ENCODE data around the gene CTBP2. TPM values are rescaled to one million over a fixed set of nuclear protein-coding genes. Genes with fewer than 3 reads are reported as not detected.

CTBP2 gene
- total and polyA plus RNA-seq, 4 donors, result 3.4 to 59.2 (median 5.5) TPM

DNA sequence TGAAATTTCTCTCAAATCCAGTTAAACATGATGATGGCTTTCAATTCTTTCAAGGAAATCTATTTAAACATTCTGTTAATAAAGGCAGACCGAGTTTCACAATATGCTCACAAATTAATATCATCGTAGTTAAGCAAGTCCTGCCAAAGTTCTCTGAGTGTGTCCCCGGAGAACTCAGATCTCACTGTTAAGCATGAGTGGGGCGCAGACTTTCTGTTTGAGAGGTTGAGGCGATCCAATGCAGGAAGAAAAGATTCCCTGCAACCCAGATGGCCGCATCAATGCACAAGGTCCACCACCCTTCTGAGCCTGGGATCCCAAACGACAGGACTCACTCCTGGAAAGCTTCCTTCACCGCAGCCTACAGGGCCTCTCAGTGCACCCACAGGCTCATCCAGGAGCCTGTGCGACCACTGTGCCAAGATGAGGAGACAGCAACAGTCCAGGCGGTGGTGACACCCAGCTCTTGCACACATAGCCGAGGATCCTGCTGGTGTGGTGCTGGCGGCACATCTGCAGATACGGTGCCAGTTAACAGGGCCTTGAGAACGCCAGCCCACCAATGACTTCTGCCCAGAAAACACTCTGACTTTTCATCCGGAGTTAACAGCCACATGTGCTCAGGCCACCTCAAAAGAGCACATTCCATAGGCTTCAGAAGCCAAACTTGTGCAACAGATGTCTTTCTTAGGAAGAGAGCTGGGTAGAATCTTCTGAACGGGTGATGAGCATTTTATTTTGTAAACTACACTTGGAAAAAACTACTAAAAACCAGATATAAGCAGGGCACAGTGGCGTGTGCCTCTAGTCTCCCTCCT is 116.3 kb downstream of the CTBP2 start:
- WGBS, result 89% methylated on average over 17 of the region's 17 CpGs
- no peak for TF ChIP-seq HNF4A (conservative IDR thresholded peaks at IDR 0.05)
- no peak for TF ChIP-seq GABPA (IDR thresholded peaks at IDR 0.05 in 1 of 2, conservative IDR thresholded peaks at IDR 0.05 in 1 of 2)
- TF ChIP-seq, protein P1, sequence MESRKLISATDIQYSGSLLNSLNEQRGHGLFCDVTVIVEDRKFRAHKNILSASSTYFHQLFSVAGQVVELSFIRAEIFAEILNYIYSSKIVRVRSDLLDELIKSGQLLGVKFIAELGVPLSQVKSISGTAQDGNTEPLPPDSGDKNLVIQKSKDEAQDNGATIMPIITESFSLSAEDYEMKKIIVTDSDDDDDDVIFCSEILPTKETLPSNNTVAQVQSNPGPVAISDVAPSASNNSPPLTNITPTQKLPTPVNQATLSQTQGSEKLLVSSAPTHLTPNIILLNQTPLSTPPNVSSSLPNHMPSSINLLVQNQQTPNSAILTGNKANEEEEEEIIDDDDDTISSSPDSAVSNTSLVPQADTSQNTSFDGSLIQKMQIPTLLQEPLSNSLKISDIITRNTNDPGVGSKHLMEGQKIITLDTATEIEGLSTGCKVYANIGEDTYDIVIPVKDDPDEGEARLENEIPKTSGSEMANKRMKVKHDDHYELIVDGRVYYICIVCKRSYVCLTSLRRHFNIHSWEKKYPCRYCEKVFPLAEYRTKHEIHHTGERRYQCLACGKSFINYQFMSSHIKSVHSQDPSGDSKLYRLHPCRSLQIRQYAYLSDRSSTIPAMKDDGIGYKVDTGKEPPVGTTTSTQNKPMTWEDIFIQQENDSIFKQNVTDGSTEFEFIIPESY (IDR thresholded peaks at IDR 0.05), result no peak
- TF ChIP-seq FOXA2 (IDR thresholded peaks at IDR 0.05), result no peak
- TF ChIP-seq EGR1 (IDR thresholded peaks at IDR 0.05; ENCODE audit: low read depth in 2 of 2), result no peak
- no peaks in the 10 kb centered on the region for H3K4me1 ChIP-seq (ENCODE audit: control insufficient read depth in 4 of 4, insufficient read depth in 4 of 4, low read length in 3 of 4)

DNA sequence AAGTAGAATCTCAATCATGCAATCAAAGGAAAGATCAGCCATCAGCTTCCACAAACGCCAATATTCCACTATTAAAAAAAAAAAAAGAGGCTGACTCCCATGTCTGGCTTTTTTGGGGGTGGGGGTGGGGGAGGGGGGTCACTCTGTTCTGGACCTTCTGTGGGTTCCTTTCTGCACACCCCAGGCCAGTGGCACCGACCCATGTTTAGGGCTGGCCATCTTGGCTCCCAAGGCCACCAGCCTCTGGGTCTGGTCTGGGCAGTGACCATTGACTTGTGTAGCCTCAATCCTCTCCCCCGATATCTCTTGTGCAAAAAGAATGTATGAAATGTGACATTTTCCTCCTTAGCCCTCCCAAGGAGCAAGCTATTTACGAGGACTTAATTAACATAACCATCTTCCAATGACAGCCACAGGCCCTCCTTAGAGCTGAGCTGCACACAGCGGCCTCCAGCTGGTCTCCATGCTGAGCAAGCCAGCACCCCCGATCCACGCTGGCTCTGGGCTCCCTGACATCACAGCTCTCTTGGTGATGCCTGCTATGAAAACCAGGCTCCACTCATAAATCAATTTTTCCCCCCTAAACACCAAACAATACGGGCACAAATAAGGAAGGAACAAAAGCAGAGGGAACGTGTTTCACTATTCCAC is 118.4 kb downstream of the CTBP2 start:
- WGBS, result 85% methylated on average over 9 of the region's 9 CpGs
- Histone ChIP-seq H3K27ac (ENCODE audit: low read depth in 1 of 2, low read length in 2 of 2) (no peak overlapping the region), H3K27me3 (ENCODE audit: control insufficient read depth in 4 of 4, insufficient read depth in 4 of 4, low read length in 3 of 4) (no peaks in the 10 kb centered on the region), H3K36me3 (ENCODE audit: control insufficient read depth in 4 of 4, insufficient read depth in 3 of 4, low read depth in 1 of 4, low read length in 3 of 4) (no peaks in the 10 kb centered on the region), H3K9ac (ENCODE audit: low read depth in 1 of 2, low read length in 2 of 2) (no peak overlapping the region), H3K9me3 (ENCODE audit: control insufficient read depth in 4 of 4, low read length in 3 of 4) (no peaks in the 10 kb centered on the region), H3K4me3 (ENCODE audit: low read depth in 1 of 3, low read length in 3 of 3) (no peak overlapping the region), H3K4me1 (ENCODE audit: control insufficient read depth in 4 of 4, insufficient read depth in 4 of 4, low read length in 3 of 4) (peaks cover 0 to 4% (median 0%) of the 10 kb centered on the region in 4 donors)
- no peak for DNase-seq (ENCODE audit: low spot score)
- TF ChIP-seq NR2F2 (IDR thresholded peaks at IDR 0.05), result no peak
- TF ChIP-seq YY1 (IDR thresholded peaks at IDR 0.05), result no peak
- TF ChIP-seq, protein P2, sequence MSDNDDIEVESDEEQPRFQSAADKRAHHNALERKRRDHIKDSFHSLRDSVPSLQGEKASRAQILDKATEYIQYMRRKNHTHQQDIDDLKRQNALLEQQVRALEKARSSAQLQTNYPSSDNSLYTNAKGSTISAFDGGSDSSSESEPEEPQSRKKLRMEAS (IDR thresholded peaks at IDR 0.05), result no peak
- no peak for TF ChIP-seq EGR1 (IDR thresholded peaks at IDR 0.05; ENCODE audit: low read depth in 2 of 2)
- TF ChIP-seq HNF4A (conservative IDR thresholded peaks at IDR 0.05), result no peak
- no peak for TF ChIP-seq GABPA (IDR thresholded peaks at IDR 0.05 in 1 of 2, conservative IDR thresholded peaks at IDR 0.05 in 1 of 2)
- no peak for TF ChIP-seq FOXA1 (IDR thresholded peaks at IDR 0.05)
- TF ChIP-seq JUND (IDR thresholded peaks at IDR 0.05), result no peak
- TF ChIP-seq FOXA2 (IDR thresholded peaks at IDR 0.05), result no peak
- TF ChIP-seq TAF1 (conservative IDR thresholded peaks at IDR 0.05), result no peak
- no peak for TF ChIP-seq RAD21 (IDR thresholded peaks at IDR 0.05)
- TF ChIP-seq, protein P3, sequence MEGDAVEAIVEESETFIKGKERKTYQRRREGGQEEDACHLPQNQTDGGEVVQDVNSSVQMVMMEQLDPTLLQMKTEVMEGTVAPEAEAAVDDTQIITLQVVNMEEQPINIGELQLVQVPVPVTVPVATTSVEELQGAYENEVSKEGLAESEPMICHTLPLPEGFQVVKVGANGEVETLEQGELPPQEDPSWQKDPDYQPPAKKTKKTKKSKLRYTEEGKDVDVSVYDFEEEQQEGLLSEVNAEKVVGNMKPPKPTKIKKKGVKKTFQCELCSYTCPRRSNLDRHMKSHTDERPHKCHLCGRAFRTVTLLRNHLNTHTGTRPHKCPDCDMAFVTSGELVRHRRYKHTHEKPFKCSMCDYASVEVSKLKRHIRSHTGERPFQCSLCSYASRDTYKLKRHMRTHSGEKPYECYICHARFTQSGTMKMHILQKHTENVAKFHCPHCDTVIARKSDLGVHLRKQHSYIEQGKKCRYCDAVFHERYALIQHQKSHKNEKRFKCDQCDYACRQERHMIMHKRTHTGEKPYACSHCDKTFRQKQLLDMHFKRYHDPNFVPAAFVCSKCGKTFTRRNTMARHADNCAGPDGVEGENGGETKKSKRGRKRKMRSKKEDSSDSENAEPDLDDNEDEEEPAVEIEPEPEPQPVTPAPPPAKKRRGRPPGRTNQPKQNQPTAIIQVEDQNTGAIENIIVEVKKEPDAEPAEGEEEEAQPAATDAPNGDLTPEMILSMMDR (IDR thresholded peaks at IDR 0.05; ENCODE audit: low read depth, low read length, missing input control), result no peak

More for the DNA sequence above, 116.3 kb downstream of the CTBP2 start:
- no peaks in the 10 kb centered on the region for H3K9me3 ChIP-seq (ENCODE audit: control insufficient read depth in 4 of 4, low read length in 3 of 4)
- H3K4me3 ChIP-seq (ENCODE audit: low read depth in 1 of 3, low read length in 3 of 3), result no peak overlapping the region
- no peak overlapping the region for H3K9ac ChIP-seq (ENCODE audit: low read depth in 1 of 2, low read length in 2 of 2)
- no peak overlapping the region for H3K27ac ChIP-seq (ENCODE audit: low read depth in 1 of 2, low read length in 2 of 2)
- DNase-seq (ENCODE audit: low spot score), result no peak
- no peaks in the 10 kb centered on the region for H3K27me3 ChIP-seq (ENCODE audit: control insufficient read depth in 4 of 4, insufficient read depth in 4 of 4, low read length in 3 of 4)
- no peaks in the 10 kb centered on the region for H3K36me3 ChIP-seq (ENCODE audit: control insufficient read depth in 4 of 4, insufficient read depth in 3 of 4, low read depth in 1 of 4, low read length in 3 of 4)
